ENCODE data around the gene SFTPD. TPM values are rescaled to one million over a fixed set of nuclear protein-coding genes. Genes with fewer than 3 reads are reported as not detected.

SFTPD gene
- total RNA-seq, 1 experiment from 2014 or later, result 0.39 TPM

DNA sequence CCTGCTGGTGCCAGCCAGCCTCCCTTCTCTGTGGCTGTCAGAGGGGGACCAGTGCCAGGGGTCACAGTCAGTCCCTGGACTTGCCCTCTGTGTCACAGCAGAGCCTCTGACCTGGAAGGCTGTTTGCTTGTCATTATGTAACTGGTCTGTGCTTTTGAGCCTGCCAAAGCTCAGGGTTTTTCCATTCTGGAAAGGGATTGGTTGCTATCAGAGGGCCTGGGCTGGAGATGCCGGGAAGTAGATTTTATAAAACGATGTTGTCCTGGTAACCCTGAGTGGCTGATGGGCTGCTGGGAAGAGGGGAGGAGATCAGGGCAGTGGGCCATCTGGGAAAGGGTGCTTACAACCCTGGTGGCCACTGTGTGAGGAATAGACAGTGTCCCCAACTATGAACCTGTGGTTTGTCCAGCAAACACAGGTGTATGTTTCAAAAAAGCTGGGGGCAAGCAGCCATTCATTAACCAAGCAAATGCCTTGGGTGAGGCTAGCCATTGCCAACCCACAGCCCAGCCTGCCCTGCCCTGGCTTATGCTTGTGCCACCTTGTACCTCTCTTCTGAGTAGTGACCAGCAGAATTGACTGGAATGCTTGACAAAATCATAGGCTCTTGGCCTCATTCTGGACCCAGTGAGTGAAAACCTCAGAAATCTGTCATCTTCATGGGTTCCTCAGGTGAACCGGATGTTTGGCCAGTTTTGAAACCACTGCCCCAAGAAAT is 21.6 kb downstream of the SFTPD start:
- ChIA-PET POLR2A (no interaction called here), CTCF (no interaction called here)
- no TSS peak for BruUV-seq (replicated peaks)
- H3K36me3 Mint-ChIP-seq (ENCODE audit: insufficient read depth, unreplicated experiment), result no peaks in the 10 kb centered on the region
- H3K27me3 ChIP-seq (replicated peaks; ENCODE audit: control insufficient read depth, insufficient read depth, low read length), result no peaks in the 10 kb centered on the region
- H3K4me1 Mint-ChIP-seq (ENCODE audit: low read depth, unreplicated experiment), result peaks cover 7% of the 10 kb centered on the region
- TF ChIP-seq, protein P1, sequence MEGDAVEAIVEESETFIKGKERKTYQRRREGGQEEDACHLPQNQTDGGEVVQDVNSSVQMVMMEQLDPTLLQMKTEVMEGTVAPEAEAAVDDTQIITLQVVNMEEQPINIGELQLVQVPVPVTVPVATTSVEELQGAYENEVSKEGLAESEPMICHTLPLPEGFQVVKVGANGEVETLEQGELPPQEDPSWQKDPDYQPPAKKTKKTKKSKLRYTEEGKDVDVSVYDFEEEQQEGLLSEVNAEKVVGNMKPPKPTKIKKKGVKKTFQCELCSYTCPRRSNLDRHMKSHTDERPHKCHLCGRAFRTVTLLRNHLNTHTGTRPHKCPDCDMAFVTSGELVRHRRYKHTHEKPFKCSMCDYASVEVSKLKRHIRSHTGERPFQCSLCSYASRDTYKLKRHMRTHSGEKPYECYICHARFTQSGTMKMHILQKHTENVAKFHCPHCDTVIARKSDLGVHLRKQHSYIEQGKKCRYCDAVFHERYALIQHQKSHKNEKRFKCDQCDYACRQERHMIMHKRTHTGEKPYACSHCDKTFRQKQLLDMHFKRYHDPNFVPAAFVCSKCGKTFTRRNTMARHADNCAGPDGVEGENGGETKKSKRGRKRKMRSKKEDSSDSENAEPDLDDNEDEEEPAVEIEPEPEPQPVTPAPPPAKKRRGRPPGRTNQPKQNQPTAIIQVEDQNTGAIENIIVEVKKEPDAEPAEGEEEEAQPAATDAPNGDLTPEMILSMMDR (IDR thresholded peaks at IDR 0.05; ENCODE audit: insufficient read depth in 1 of 2, low read depth in 1 of 2, low read length in 1 of 2, severe bottlenecking in 1 of 2, unreplicated experiment in 1 of 2), result no peak
- intact Hi-C loops (cut with micrococcal nuclease; ENCODE audit: unreplicated experiment), result no loop called here
- H3K9me3 ChIP-seq, result no peaks in the 10 kb centered on the region
- H3K4me3 Mint-ChIP-seq (ENCODE audit: unreplicated experiment), result no peak overlapping the region
- H3K27ac Mint-ChIP-seq (ENCODE audit: unreplicated experiment), result no peak overlapping the region
- no peaks in the 10 kb centered on the region for H3K36me3 ChIP-seq (ENCODE audit: control insufficient read depth, insufficient read depth, low read length)
- no peaks in the 10 kb centered on the region for H3K4me1 ChIP-seq
- peaks cover 17% of the 10 kb centered on the region for H3K27me3 Mint-ChIP-seq (ENCODE audit: insufficient read depth, unreplicated experiment)
- no peak overlapping the region for H3K4me3 ChIP-seq (ENCODE audit: low read depth, low read length)
- DNase-seq, result no peak
- H3K9me3 Mint-ChIP-seq (ENCODE audit: unreplicated experiment), result no peaks in the 10 kb centered on the region

DNA sequence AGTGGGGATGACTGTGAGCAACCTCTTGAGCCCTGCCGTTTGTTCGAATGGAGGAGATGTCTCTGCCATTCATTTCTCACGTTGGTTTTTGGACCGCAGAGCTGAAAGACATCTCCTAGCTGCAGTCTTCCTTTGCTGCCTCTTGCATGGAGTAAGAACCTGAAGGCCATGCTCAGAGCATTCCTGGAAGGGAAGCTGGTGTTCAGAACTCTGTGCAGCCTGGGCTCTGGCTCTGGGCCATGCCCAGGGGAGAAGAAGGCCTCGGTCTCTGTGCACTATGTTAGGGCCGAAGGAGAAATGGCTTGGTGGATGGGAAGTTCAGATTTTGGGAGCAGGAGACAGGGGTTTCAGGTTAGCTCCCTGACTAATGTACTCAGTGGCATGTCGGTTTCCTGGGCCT is 22.9 kb downstream of the SFTPD start:
- intact Hi-C loops (cut with micrococcal nuclease; ENCODE audit: unreplicated experiment), result no loop called here
- Mint-ChIP-seq H3K9me3 (ENCODE audit: unreplicated experiment) (no peaks in the 10 kb centered on the region), H3K27ac (ENCODE audit: unreplicated experiment) (no peak overlapping the region), H3K27me3 (ENCODE audit: insufficient read depth, unreplicated experiment) (peaks cover 20% of the 10 kb centered on the region), H3K36me3 (ENCODE audit: insufficient read depth, unreplicated experiment) (no peaks in the 10 kb centered on the region), H3K4me3 (ENCODE audit: unreplicated experiment) (no peak overlapping the region), H3K4me1 (ENCODE audit: low read depth, unreplicated experiment) (peaks cover 7% of the 10 kb centered on the region)
- no TSS peak for BruUV-seq (replicated peaks)
- no peak overlapping the region for H3K4me3 ChIP-seq (ENCODE audit: low read depth, low read length)
- H3K4me1 ChIP-seq, result no peaks in the 10 kb centered on the region
- no peaks in the 10 kb centered on the region for H3K36me3 ChIP-seq (ENCODE audit: control insufficient read depth, insufficient read depth, low read length)
- DNase-seq, result no peak
- ChIA-PET CTCF (no interaction called here), POLR2A (no interaction called here)
- H3K27me3 ChIP-seq (replicated peaks; ENCODE audit: control insufficient read depth, insufficient read depth, low read length), result no peaks in the 10 kb centered on the region
- H3K9me3 ChIP-seq, result no peaks in the 10 kb centered on the region
- TF ChIP-seq, protein P1 (IDR thresholded peaks at IDR 0.05; ENCODE audit: insufficient read depth in 1 of 2, low read depth in 1 of 2, low read length in 1 of 2, severe bottlenecking in 1 of 2, unreplicated experiment in 1 of 2), result no peak

DNA sequence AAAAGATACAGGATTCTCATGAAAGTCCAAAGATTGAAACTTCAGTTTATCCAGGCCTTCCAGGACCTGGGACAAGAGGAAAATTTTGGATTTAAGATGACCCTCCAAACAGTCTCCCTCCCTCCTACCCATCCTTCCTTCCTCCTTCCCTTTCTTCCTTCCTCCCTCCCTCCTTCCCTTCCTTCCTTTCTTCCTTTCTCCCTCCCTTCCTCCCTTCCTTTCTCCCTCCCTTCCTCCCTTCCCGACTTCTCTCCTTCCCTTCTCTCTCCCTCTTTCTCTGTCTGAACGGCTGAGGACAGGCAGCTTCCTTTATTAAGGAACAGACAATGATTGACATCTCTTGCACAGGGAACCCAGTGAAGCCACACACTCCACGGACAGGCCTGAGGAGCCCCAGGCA is 23.3 kb downstream of the SFTPD start:
- TF ChIP-seq, protein P1 (IDR thresholded peaks at IDR 0.05; ENCODE audit: insufficient read depth in 1 of 2, low read depth in 1 of 2, low read length in 1 of 2, severe bottlenecking in 1 of 2, unreplicated experiment in 1 of 2), result no peak
- intact Hi-C loops (cut with micrococcal nuclease; ENCODE audit: unreplicated experiment), result no loop called here
- H3K4me3 ChIP-seq (ENCODE audit: low read depth, low read length), result no peak overlapping the region
- H3K4me1 ChIP-seq, result no peaks in the 10 kb centered on the region
- H3K9me3 Mint-ChIP-seq (ENCODE audit: unreplicated experiment), result no peaks in the 10 kb centered on the region
- H3K27ac Mint-ChIP-seq (ENCODE audit: unreplicated experiment), result no peak overlapping the region
- H3K27me3 Mint-ChIP-seq (ENCODE audit: insufficient read depth, unreplicated experiment), result peaks cover 16% of the 10 kb centered on the region
- ChIA-PET CTCF (no interaction called here), POLR2A (no interaction called here)
- no peaks in the 10 kb centered on the region for H3K27me3 ChIP-seq (replicated peaks; ENCODE audit: control insufficient read depth, insufficient read depth, low read length)
- H3K36me3 ChIP-seq (ENCODE audit: control insufficient read depth, insufficient read depth, low read length), result no peaks in the 10 kb centered on the region
- H3K4me3 Mint-ChIP-seq (ENCODE audit: unreplicated experiment), result no peak overlapping the region
- peaks cover 7% of the 10 kb centered on the region for H3K4me1 Mint-ChIP-seq (ENCODE audit: low read depth, unreplicated experiment)
- H3K9me3 ChIP-seq, result no peaks in the 10 kb centered on the region
- BruUV-seq (replicated peaks), result no TSS peak
- DNase-seq, result no peak
- no peaks in the 10 kb centered on the region for H3K36me3 Mint-ChIP-seq (ENCODE audit: insufficient read depth, unreplicated experiment)

Measured in Caco-2 (cell line).